NCI-H146 treated with DMSO at 0.1 percent for 48 hours (cell line): ENCODE measurements around the gene CDK13.
"Not testable (repeated sequence)": the region's sequence is repeated elsewhere in the genome, so short reads cannot be mapped to it uniquely, and the experiment has no call there.

ENCODE experiments used
- DNase-seq: peaks from one replicate; lab custom pipeline; 2025; ENCODE audit not compliant: unreplicated experiment; lab: John Stamatoyannopoulos, UW

The CDK13 gene

GRCh38 chr7:40095695-40096327 is 145.8 kb downstream of the CDK13 start:
- DNase-seq, result no peak

DNA sequence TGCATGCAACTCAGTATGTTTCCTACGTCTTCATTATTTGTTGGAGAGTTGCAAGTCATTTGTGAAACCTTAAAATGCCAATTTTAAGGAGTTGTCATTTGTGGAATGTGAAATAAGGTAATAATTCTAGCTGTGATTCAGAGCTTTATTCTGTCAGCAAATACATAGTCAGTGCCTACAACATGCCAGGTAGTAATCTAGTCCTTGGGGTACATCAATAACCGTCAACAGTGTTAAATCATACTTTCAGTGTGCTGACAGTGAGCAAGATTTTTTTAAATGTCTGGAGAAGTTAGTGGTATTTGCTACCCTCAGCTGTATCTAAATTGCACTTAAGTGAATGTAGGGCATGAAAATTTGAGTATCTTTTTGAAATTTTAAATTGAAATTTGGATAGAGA is 147.7 kb downstream of the CDK13 start:
- no peak for DNase-seq

DNA sequence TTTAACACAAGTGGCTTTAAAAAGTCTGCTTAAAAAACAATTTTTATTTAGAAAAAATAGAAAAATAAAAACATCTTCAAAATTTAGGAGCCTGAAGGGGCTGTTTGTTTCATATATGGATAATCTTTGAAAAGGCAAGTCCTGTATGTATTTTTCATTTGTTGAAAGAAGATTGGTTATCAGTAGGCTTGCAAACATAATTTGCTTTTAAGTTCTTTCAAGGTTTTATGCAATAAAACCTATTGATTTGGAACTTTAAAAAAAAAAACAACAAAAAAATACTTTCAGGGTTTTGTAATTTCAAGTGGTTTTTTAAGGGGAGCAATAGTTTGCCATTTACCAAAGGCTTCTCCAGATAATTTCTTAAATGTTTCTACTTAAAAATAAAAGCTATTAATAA is 148.8 kb downstream of the CDK13 start:
- DNase-seq, result no peak

DNA sequence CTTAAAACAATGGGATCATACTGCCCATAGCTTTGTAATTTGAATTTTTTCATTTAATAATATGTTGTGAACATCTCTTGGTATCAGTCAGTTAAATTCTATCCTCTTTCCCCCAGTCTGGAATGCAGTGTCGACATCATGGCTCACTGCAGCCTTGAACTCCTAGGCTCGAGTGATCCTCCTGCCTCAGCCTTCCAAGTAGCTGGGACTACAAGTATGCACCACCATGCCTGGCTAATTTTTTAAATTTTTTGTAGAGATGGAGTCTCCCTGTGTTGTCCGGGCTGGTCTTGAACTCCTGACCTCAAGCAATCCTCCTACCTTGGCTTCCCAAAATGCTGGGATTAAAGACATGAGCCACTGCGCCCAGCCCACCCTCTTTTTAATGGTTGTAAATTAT is 149.8 kb downstream of the CDK13 start:
- DNase-seq, result no peak

- no peak for DNase-seq
These were observed 151.1 kb downstream of the CDK13 start for GRCh38 chr7:40101201-40101600.

DNA sequence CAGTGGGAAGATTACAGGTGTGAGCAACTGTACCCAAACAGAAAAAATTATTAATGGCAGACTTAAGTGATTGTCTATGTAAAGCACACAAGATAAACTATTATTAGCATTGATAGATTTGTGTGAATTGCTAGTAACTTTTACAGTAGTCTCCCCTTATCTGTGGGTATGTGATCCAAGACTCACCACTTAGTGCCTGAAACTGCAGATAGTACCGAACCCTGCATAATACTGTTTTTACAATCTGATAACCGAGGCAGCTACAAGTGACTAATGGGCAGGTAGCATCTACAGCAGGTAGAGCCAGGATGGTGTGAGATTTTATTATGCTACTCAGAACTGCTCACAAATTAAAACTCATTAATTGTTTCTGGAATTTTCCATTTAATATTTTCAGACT is 152.8 kb downstream of the CDK13 start:
- DNase-seq, result no peak

GRCh38 chr7:40105879-40106473 is 155.9 kb downstream of the CDK13 start:
- no peak for DNase-seq

DNA sequence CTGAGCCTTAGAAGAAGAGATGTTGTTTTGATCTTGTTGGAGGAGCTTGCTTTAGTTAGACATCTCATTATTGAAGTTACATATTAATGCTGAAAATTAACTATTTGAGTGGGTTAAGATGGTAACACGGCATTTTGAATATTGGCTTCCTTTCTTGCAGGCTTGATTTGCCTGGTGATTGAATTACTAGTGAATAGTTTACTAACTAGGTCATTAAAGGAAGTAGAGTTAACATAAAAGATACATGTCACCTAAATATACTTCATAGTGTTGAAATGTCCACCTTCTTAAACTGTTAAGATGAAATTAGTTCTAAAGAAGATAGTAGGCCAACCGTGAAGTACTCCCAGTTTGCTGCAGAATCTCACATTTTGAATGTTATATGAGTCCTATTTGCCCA is 165.9 kb downstream of the CDK13 start:
- no peak for DNase-seq

DNA sequence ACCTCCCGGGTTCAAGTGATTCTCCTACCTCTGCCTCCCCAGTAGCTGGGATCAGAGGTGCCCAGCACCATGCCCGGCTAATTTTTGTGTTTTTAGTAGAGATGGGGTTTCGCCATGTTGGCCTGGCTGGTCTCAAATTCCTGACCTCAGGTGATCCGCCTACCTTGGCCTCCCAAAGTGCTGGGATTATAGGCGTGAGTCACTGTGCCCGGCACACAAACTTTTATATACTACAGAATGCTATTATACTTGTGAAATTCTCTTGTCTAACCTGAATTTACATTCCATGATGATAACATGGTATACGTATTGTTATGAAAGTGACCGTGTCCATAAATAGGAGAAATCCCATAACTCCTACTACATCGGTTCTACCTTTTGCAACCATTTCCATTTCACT is 167.1 kb downstream of the CDK13 start:
- not testable (repeated sequence) for DNase-seq

GRCh38 chr7:40118201-40118600 is 168.1 kb downstream of the CDK13 start:
- not testable (repeated sequence) for DNase-seq

DNA sequence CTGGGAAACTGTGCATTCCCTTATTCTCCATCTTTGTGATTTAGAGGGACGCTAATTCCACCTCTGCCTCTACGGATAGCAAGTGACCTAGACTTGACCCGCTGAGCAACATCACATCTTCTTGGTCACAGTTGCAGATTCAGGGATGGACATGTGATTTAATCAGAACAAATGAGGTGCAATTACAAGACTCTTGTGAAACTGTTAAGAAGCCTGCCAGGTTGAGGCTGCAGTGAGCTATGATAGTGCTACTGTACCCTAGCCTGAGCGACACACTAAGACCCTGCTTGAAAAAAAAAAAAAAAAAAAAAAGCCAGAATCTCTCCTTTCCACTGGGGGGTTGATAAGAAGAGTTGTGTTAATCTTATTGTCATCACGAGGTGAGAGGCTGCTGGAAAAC is 170.0 kb downstream of the CDK13 start:
- DNase-seq, result no peak

GRCh38 chr7:40122100-40122939 is 172.3 kb downstream of the CDK13 start:
- DNase-seq, result not testable (repeated sequence)

GRCh38 chr7:40122940-40123254 is 172.8 kb downstream of the CDK13 start:
- no peak for DNase-seq

- DNase-seq, result peak; percentile 28
These were observed 183.7 kb downstream of the CDK13 start for GRCh38 chr7:40133561-40134427.

DNA sequence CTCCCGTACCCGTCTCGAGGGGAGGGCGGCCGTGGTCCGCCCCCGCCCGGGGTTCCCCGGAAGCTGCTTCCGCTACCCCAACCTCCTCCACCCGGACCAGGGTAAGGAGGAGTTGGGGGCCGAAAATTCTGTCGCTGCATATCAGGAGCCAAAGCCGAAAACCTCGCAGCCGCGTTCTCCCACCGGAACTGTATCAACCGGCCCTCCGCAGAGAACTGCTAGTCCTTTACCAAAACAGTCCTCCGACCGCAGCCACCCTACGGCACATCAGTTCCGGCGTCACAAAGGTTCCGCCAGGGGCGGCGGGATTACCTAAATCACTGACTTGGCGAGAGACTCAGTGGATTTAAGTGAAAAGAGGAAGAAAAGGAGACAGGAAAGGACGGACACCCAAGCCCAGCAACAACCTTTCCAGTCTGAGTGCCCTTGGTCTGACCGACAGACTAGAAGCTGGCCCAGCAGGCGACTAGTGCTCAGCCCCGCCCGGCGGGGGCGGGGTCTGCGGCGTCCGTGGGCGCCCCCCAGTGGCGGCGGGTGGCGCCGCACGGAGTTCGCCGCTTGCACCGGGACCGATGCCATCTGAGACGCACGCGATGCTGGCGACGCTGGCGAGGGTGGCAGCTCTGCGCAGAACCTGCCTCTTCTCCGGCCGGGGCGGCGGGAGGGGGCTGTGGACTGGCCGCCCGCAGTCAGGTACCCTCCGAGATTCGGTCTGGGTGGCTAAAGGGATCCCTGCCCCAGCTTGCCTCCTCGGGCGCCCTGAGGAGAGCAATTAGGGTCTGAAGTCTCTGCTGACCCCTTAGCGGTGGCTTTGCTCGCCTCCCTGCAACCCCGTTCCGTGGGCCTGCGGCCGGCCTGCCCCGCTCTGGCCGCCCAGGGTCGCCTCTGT is 184.6 kb downstream of the CDK13 start, which contains the start of the genes MPLKIP and SUGCT:
MPLKIP (minus strand) TSS at position 195 of the 889 bp plus-strand sequence; CDS start at position 140, 55 bp downstream.
SUGCT (plus strand) TSS at position 578 of the 889 bp plus-strand sequence.
- DNase-seq, result peak; percentile 76

DNA sequence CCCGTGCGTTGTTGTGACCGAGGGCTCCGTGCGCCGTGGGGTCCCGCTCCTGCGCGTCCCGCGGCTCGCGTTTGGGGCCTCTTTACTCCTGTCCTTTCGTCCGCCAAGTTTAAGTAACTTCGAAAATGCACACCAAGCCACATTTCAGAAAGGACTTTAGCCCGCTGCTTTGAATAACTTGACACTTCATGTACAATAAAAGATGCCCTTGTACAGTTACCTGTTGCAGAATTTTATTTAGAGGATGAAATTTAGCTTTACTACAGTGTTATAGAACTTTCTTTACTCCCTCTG is 185.2 kb downstream of the CDK13 start:
- DNase-seq, result no peak

DNA sequence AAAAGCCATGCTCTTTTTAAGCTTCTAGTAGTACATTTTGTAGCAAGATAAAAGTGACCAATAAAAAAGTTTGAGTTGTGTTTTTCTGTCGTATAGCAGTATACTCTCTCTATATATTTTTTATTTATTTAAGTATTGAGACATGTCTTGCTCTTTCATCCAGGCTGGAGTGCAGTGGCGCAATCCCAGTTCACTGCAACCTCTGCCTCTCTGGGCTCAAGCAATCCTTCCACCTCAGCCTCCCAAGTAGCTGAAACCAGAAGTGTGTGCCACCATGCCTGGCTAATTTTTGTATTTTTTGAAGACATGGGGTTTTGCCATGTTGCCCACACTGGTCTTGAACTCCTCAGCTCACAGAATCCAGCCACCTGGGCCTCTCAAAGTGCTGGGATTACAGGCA is 187.5 kb downstream of the CDK13 start:
- DNase-seq, result no peak

GRCh38 chr7:40138973-40139372 is 188.9 kb downstream of the CDK13 start:
- no peak for DNase-seq

GRCh38 chr7:40139891-40140290 is 189.8 kb downstream of the CDK13 start:
- not testable (repeated sequence) for DNase-seq

GRCh38 chr7:40141916-40142315 is 191.9 kb downstream of the CDK13 start:
- DNase-seq, result not testable (repeated sequence)
